Smooth muscle cell (in vitro differentiated cells): ENCODE results near the gene BRD2. TPM values are rescaled to one million over a fixed set of nuclear protein-coding genes. Genes with fewer than 3 reads are reported as not detected.

ENCODE experiments used
- DNase-seq: peaks from one replicate; lab custom pipeline; 2025; ENCODE audit not compliant: unreplicated experiment; lab: John Stamatoyannopoulos, UW
- H2AFZ ChIP-seq: fragments of 200-600 bp; sonication (generic); 2 replicates; pipeline ENCODE4 v1.6.0; 2016; ENCODE audit warnings: antibody characterized with exemption, low read depth, mild to moderate bottlenecking
- H3F3A ChIP-seq: fragments of 200-600 bp; sonication (generic); 2 replicates; pipeline ENCODE4 v1.6.0; 2017; ENCODE audit warnings: antibody characterized with exemption, low read depth
- H3K27ac ChIP-seq: fragments of 200-600 bp; sonication (generic); 2 replicates; pipeline ENCODE4 v1.5.1; 2016; ENCODE audit warnings: low read depth, mild to moderate bottlenecking
- H3K27me3 ChIP-seq: fragments of 200-600 bp; sonication (generic); 2 replicates; pipeline ENCODE4 v1.6.1; 2016; ENCODE audit warnings: low read depth, mild to moderate bottlenecking
- H3K36me3 ChIP-seq: fragments of 200-600 bp; sonication (generic); 2 replicates; pipeline ENCODE4 v1.5.1; 2016; ENCODE audit warnings: low read depth
- H3K4me1 ChIP-seq: fragments of 200-600 bp; sonication (generic); 2 replicates; pipeline ENCODE4 v1.5.1; 2016; ENCODE audit warnings: low read depth
- H3K4me2 ChIP-seq: fragments of 200-600 bp; sonication (generic); 2 replicates; pipeline ENCODE4 v1.6.0; 2016; ENCODE audit warnings: mild to moderate bottlenecking
- H3K4me3 ChIP-seq: fragments of 200-600 bp; sonication (generic); 2 replicates; pipeline ENCODE4 v1.5.1; 2016; ENCODE audit warnings: mild to moderate bottlenecking
- H3K79me2 ChIP-seq: fragments of 200-600 bp; sonication (generic); 2 replicates; pipeline ENCODE4 v1.6.0; 2016; ENCODE audit warnings: low read depth, mild to moderate bottlenecking
- H3K9ac ChIP-seq: fragments of 200-600 bp; sonication (generic); 2 replicates; pipeline ENCODE4 v1.6.0; 2016; ENCODE audit warnings: low read depth
- H3K9me3 ChIP-seq: fragments of 200-600 bp; sonication (generic); replicated peaks from 2 replicates; pipeline ENCODE4 v1.5.1; 2016; ENCODE audit warnings: low read depth
- H4K20me1 ChIP-seq: fragments of 200-600 bp; sonication (generic); 2 replicates; pipeline ENCODE4 v1.6.0; 2016; ENCODE audit warnings: low read depth
- CTCF ChIP-seq: fragments of 200-600 bp; sonication (generic); IDR thresholded peaks from 2 replicates; pipeline ENCODE4 v1.5.1; 2017; ENCODE audit warnings: borderline replicate concordance, mild to moderate bottlenecking, antibody characterized with exemption; ENCODE audit not compliant: insufficient read depth, poor library complexity, severe bottlenecking
- WGBS: methylation state at CpG from one replicate; pipeline ENCODE4 v1.1.7; 2016; ENCODE audit warnings: low lambda C conversion rate; 5-methylcytosine and 5-hydroxymethylcytosine counted together
- polyA plus RNA-seq: library from polyadenylated mRNA; unstranded; fragments of >200 nt; fragmentation: Nextera tagmentation; extraction: Ambion mirVana; gene quantifications from 2 replicates; pipeline ENCODE4 v1.2.1, GENCODE V29; 2016
- total RNA-seq: library from RNA; depleted of rRNA; stranded (reverse); fragments of >200 nt; gene quantifications from 2 replicates; pipeline ENCODE4 v1.2.3, GENCODE V29; 2014

BRD2 gene
- total and polyA plus RNA-seq, 2 experiments from 2014 or later = 162 to 205 TPM

DNA sequence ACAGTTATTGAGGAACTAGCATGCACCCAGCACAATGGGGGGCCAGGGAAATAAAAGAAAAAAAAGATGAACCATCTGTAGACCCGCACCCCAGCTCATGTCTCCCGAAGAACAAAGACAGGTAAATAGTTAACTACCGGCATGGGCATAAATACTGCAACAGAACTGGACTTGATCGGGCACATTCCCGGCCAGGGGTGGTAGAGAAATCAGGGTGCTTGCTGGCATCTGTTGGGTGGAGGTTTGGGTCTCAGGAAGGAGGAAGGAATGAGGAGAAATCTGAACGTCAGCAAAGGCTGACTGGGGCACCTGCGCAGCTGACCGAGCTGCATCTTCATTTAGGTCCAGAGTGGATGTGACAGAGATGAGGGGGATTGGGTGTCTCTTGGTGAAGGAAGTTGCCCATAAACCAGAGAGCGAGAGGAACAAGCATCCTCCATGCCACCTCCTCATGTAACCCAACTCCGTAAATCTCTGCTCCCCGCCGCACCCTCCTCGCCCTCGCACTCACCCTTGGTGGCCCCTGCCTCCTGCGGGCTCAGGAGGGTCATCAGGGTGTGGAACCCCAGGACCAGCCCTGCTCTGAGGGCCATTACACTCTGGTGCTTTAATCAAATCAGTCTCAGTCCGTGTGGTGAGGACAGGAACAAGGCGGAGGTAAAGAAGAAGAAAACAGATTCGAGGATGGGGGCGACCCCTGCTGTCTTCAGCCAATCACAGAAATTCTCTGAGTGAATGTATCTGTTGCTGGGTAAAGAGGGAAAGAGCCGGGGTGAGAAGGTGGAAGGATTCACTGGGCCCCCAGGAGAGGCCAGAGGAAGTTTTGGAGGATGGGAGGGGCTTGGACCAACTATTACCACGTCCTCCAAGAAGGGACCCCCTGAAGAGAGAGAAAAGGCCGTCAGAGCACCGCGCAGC is 40.8 kb downstream of the BRD2 start, which contains the start of gene HLA-DOA:
HLA-DOA (minus strand) TSS at position 648 of the 918 bp plus-strand sequence.
- no peak for TF ChIP-seq CTCF
- no peak for DNase-seq
- Histone ChIP-seq H3K27ac (no peak within 1 kb of the TSS), H3F3A (no peaks in the 10 kb centered on the region), H3K4me2 (peak within 1 kb of the TSS; percentile 78), H3K79me2 (no peaks in the 10 kb centered on the region), H3K4me1 (peaks cover 9% of the 10 kb centered on the region), H4K20me1 (no peaks in the 10 kb centered on the region), H3K27me3 (peaks cover 3% of the 10 kb centered on the region), H3K36me3 (no peaks in the 10 kb centered on the region), H2AFZ (peak within 1 kb of the TSS; percentile 56), H3K9ac (no peak within 1 kb of the TSS), H3K4me3 (peak within 1 kb of the TSS; percentile 37), H3K9me3 (no peaks in the 10 kb centered on the region)
- WGBS = 37% methylated on average over 23 of the region's 24 CpGs

GRCh38 chr6:33010356-33010755 is 42.0 kb downstream of the BRD2 start:
- Histone ChIP-seq H4K20me1 (no peaks in the 10 kb centered on the region), H3K79me2 (no peaks in the 10 kb centered on the region), H3K27ac (no peak overlapping the region), H3K4me1 (peaks cover 9% of the 10 kb centered on the region), H3K9me3 (no peaks in the 10 kb centered on the region), H3F3A (no peaks in the 10 kb centered on the region), H3K4me3 (no peak overlapping the region), H3K27me3 (no peaks in the 10 kb centered on the region), H2AFZ (no peak overlapping the region), H3K9ac (no peak overlapping the region), H3K4me2 (no peak overlapping the region), H3K36me3 (no peaks in the 10 kb centered on the region)
- no peak for TF ChIP-seq CTCF
- 71% methylated on average over 7 of the region's 7 CpGs for WGBS
- no peak for DNase-seq

GRCh38 chr6:33013608-33014007 is 45.2 kb downstream of the BRD2 start:
- Histone ChIP-seq H3K79me2 (no peaks in the 10 kb centered on the region), H3K27me3 (no peaks in the 10 kb centered on the region), H3K4me1 (peaks cover 9% of the 10 kb centered on the region), H3K4me2 (no peak overlapping the region), H2AFZ (no peak overlapping the region), H3K27ac (no peak overlapping the region), H3F3A (no peaks in the 10 kb centered on the region), H3K4me3 (no peak overlapping the region), H3K36me3 (no peaks in the 10 kb centered on the region), H3K9ac (no peak overlapping the region), H4K20me1 (no peaks in the 10 kb centered on the region), H3K9me3 (no peaks in the 10 kb centered on the region)
- no peak for DNase-seq
- 69% methylated on average over 4 of the region's 4 CpGs for WGBS
- TF ChIP-seq CTCF = no peak
